Measurements from ENCODE around the gene BST1. TPM values are rescaled to one million over a fixed set of nuclear protein-coding genes. Genes with fewer than 3 reads are reported as not detected.

The BST1 gene
- polyA plus RNA-seq, 1 donor (not counting 4 experiments of a cell fraction or from before 2014, with no cell fraction given): 1.2 TPM

DNA sequence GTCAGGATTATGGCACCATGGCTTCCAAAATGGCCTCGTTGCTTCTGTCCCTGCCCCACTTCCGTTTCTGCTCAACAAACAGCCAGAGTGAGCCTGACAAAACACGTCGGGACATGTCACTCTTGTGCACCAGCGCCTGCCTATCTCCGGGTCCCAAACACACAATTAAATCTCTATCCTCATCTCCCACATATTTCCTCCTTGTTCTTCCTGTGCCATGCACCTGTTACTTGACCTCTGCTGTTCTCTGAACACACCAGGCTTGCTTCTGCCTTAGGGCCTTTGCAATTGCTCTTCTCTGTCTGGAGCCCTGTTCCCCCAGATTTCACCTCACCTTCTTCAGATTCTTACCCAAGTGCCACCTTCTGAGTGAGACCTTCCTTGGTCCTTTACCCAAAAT is 62.5 kb downstream of the BST1 start:
- Histone ChIP-seq H4K20me1 (ENCODE audit: control insufficient read depth, extremely low read depth, insufficient read depth, low read length) (no peaks in the 10 kb centered on the region), H3K9me3 (ENCODE audit: control insufficient read depth, low read depth, low read length) (no peaks in the 10 kb centered on the region), H3K27me3 (ENCODE audit: control insufficient read depth, extremely low read depth, insufficient read depth, low read length) (no peaks in the 10 kb centered on the region), H3K79me2 (ENCODE audit: control insufficient read depth, insufficient read depth, low read length) (no peaks in the 10 kb centered on the region), H3K9ac (ENCODE audit: control insufficient read depth, extremely low read depth, insufficient read depth, low read length) (no peak overlapping the region), H3K4me2 (ENCODE audit: control insufficient read depth, extremely low read depth, insufficient read depth, low read depth, low read length) (no peak overlapping the region), H3K9me1 (ENCODE audit: control insufficient read depth, extremely low read depth, insufficient read depth, low read length) (no peaks in the 10 kb centered on the region), H3K27ac (ENCODE audit: control insufficient read depth, insufficient read depth, low read length) (no peak overlapping the region), H3K4me3 (ENCODE audit: control insufficient read depth in 2 of 3, extremely low read depth in 1 of 3, insufficient read depth in 2 of 3, low read depth in 1 of 3, low read length in 3 of 3) (no peak overlapping the region), H2AFZ (ENCODE audit: control insufficient read depth, low read length) (no peak overlapping the region), H3K4me1 (ENCODE audit: control insufficient read depth, extremely low read depth, insufficient read depth, low read length) (peaks cover 4% of the 10 kb centered on the region), H3K36me3 (ENCODE audit: control insufficient read depth in 2 of 2, extremely low read depth in 1 of 2, insufficient read depth in 2 of 2, low read length in 2 of 2) (no peaks in the 10 kb centered on the region)
- dilution Hi-C loops (cut with MboI; ENCODE audit: extremely low pct_ligation_motif_present, low sequenced_read_pairs): no loop called here
- DNase-seq (ENCODE audit: low read depth, low spot score) (no peak), FAIRE-seq (no peak)
- TF ChIP-seq, protein P1, sequence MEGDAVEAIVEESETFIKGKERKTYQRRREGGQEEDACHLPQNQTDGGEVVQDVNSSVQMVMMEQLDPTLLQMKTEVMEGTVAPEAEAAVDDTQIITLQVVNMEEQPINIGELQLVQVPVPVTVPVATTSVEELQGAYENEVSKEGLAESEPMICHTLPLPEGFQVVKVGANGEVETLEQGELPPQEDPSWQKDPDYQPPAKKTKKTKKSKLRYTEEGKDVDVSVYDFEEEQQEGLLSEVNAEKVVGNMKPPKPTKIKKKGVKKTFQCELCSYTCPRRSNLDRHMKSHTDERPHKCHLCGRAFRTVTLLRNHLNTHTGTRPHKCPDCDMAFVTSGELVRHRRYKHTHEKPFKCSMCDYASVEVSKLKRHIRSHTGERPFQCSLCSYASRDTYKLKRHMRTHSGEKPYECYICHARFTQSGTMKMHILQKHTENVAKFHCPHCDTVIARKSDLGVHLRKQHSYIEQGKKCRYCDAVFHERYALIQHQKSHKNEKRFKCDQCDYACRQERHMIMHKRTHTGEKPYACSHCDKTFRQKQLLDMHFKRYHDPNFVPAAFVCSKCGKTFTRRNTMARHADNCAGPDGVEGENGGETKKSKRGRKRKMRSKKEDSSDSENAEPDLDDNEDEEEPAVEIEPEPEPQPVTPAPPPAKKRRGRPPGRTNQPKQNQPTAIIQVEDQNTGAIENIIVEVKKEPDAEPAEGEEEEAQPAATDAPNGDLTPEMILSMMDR (optimal IDR thresholded peaks at IDR 0.05 in 1 of 3, IDR thresholded peaks at IDR 0.05 in 1 of 3, conservative IDR thresholded peaks at IDR 0.05 in 1 of 3; ENCODE audit: extremely low read depth in 1 of 3, insufficient read depth in 2 of 3, low read length in 3 of 3): no peak
- no peak for TF ChIP-seq EZH2 (IDR thresholded peaks at IDR 0.05; ENCODE audit: low read length)

DNA sequence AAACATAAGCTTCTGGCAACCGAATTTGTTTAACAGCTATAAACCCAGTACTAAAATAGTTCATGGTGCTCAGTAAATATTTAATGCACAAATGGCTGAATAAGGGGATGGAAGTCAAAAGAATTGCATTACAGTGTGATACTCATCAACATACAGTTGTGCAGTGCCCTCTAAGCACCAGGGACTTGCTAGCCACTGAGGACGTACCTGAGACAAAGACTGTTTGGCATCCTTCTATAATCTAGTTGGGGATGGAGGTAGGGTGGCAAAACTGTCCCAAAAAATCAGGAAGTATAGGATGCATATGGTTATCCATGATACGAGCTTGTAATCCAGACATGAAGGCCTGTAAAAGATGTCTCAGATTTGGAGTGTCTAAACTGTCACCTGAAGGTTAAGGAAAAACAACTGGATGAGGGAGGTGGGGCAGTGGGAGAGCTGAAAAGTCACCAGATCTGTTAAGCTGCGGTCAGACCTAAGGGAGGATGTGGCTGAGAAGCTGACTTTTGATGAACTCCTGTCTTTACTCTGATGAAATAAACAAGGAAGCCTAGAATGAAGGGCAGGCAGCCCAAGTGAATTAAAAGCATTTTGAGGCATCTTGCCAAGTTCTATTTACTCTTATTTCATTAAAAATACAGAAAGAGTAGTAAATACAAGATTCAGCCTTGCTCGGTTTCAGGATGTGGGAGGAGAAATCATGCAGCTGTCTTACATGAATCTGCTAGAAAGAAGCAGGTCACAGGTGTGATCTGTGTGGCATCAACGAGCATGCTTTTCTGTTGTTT is 63.2 kb downstream of the BST1 start:
- no peak overlapping the region for H2AFZ ChIP-seq (ENCODE audit: control insufficient read depth, low read length)
- H3K4me3 ChIP-seq (ENCODE audit: control insufficient read depth in 2 of 3, extremely low read depth in 1 of 3, insufficient read depth in 2 of 3, low read depth in 1 of 3, low read length in 3 of 3): no peak overlapping the region
- H3K36me3 ChIP-seq (ENCODE audit: control insufficient read depth in 2 of 2, extremely low read depth in 1 of 2, insufficient read depth in 2 of 2, low read length in 2 of 2): no peaks in the 10 kb centered on the region
- no peaks in the 10 kb centered on the region for H4K20me1 ChIP-seq (ENCODE audit: control insufficient read depth, extremely low read depth, insufficient read depth, low read length)
- H3K9ac ChIP-seq (ENCODE audit: control insufficient read depth, extremely low read depth, insufficient read depth, low read length): no peak overlapping the region
- H3K79me2 ChIP-seq (ENCODE audit: control insufficient read depth, insufficient read depth, low read length): no peaks in the 10 kb centered on the region
- no peaks in the 10 kb centered on the region for H3K9me1 ChIP-seq (ENCODE audit: control insufficient read depth, extremely low read depth, insufficient read depth, low read length)
- peaks cover 4% of the 10 kb centered on the region for H3K4me1 ChIP-seq (ENCODE audit: control insufficient read depth, extremely low read depth, insufficient read depth, low read length)
- DNase-seq (ENCODE audit: low read depth, low spot score) (no peak), FAIRE-seq (no peak)
- H3K9me3 ChIP-seq (ENCODE audit: control insufficient read depth, low read depth, low read length): no peaks in the 10 kb centered on the region
- H3K27ac ChIP-seq (ENCODE audit: control insufficient read depth, insufficient read depth, low read length): no peak overlapping the region
- dilution Hi-C loops (cut with MboI; ENCODE audit: extremely low pct_ligation_motif_present, low sequenced_read_pairs): no loop called here
- TF ChIP-seq, protein P1 (optimal IDR thresholded peaks at IDR 0.05 in 1 of 3, IDR thresholded peaks at IDR 0.05 in 1 of 3, conservative IDR thresholded peaks at IDR 0.05 in 1 of 3; ENCODE audit: extremely low read depth in 1 of 3, insufficient read depth in 2 of 3, low read length in 3 of 3): no peak
- no peak for TF ChIP-seq EZH2 (IDR thresholded peaks at IDR 0.05; ENCODE audit: low read length)
- H3K27me3 ChIP-seq (ENCODE audit: control insufficient read depth, extremely low read depth, insufficient read depth, low read length): peaks cover under 1% of the 10 kb centered on the region
- no peak overlapping the region for H3K4me2 ChIP-seq (ENCODE audit: control insufficient read depth, extremely low read depth, insufficient read depth, low read depth, low read length)
